Smooth muscle cell (in vitro differentiated cells): ENCODE results near the gene TOMM7. TPM values are rescaled to one million over a fixed set of nuclear protein-coding genes. Genes with fewer than 3 reads are reported as not detected.
"Not testable (repeated sequence)": the region's sequence is repeated elsewhere in the genome, so short reads cannot be mapped to it uniquely, and the experiment has no call there.

Source experiments
- DNase-seq: peaks from one replicate; lab custom pipeline; 2025; ENCODE audit not compliant: unreplicated experiment; lab: John Stamatoyannopoulos, UW
- H2AFZ ChIP-seq: fragments of 200-600 bp; sonication (generic); 2 replicates; pipeline ENCODE4 v1.6.0; 2016; ENCODE audit warnings: antibody characterized with exemption, low read depth, mild to moderate bottlenecking
- H3F3A ChIP-seq: fragments of 200-600 bp; sonication (generic); 2 replicates; pipeline ENCODE4 v1.6.0; 2017; ENCODE audit warnings: antibody characterized with exemption, low read depth
- H3K27ac ChIP-seq: fragments of 200-600 bp; sonication (generic); 2 replicates; pipeline ENCODE4 v1.5.1; 2016; ENCODE audit warnings: low read depth, mild to moderate bottlenecking
- H3K27me3 ChIP-seq: fragments of 200-600 bp; sonication (generic); 2 replicates; pipeline ENCODE4 v1.6.1; 2016; ENCODE audit warnings: low read depth, mild to moderate bottlenecking
- H3K36me3 ChIP-seq: fragments of 200-600 bp; sonication (generic); 2 replicates; pipeline ENCODE4 v1.5.1; 2016; ENCODE audit warnings: low read depth
- H3K4me1 ChIP-seq: fragments of 200-600 bp; sonication (generic); 2 replicates; pipeline ENCODE4 v1.5.1; 2016; ENCODE audit warnings: low read depth
- H3K4me2 ChIP-seq: fragments of 200-600 bp; sonication (generic); 2 replicates; pipeline ENCODE4 v1.6.0; 2016; ENCODE audit warnings: mild to moderate bottlenecking
- H3K4me3 ChIP-seq: fragments of 200-600 bp; sonication (generic); 2 replicates; pipeline ENCODE4 v1.5.1; 2016; ENCODE audit warnings: mild to moderate bottlenecking
- H3K79me2 ChIP-seq: fragments of 200-600 bp; sonication (generic); 2 replicates; pipeline ENCODE4 v1.6.0; 2016; ENCODE audit warnings: low read depth, mild to moderate bottlenecking
- H3K9ac ChIP-seq: fragments of 200-600 bp; sonication (generic); 2 replicates; pipeline ENCODE4 v1.6.0; 2016; ENCODE audit warnings: low read depth
- H3K9me3 ChIP-seq: fragments of 200-600 bp; sonication (generic); replicated peaks from 2 replicates; pipeline ENCODE4 v1.5.1; 2016; ENCODE audit warnings: low read depth
- H4K20me1 ChIP-seq: fragments of 200-600 bp; sonication (generic); 2 replicates; pipeline ENCODE4 v1.6.0; 2016; ENCODE audit warnings: low read depth
- WGBS: methylation state at CpG from one replicate; pipeline ENCODE4 v1.1.7; 2016; ENCODE audit warnings: low lambda C conversion rate; 5-methylcytosine and 5-hydroxymethylcytosine counted together
- polyA plus RNA-seq: library from polyadenylated mRNA; unstranded; fragments of >200 nt; fragmentation: Nextera tagmentation; extraction: Ambion mirVana; gene quantifications from 2 replicates; pipeline ENCODE4 v1.2.1, GENCODE V29; 2016
- total RNA-seq: library from RNA; depleted of rRNA; stranded (reverse); fragments of >200 nt; gene quantifications from 2 replicates; pipeline ENCODE4 v1.2.3, GENCODE V29; 2014
- TF ChIP-seq, protein P1 (sequence below): fragments of 200-600 bp; sonication (generic); IDR thresholded peaks from 2 replicates; pipeline ENCODE4 v1.5.1; 2017; ENCODE audit warnings: borderline replicate concordance, mild to moderate bottlenecking, antibody characterized with exemption; ENCODE audit not compliant: insufficient read depth, poor library complexity, severe bottlenecking

Gene TOMM7
- total and polyA plus RNA-seq, 2 experiments from 2014 or later: 202 to 285 TPM

DNA sequence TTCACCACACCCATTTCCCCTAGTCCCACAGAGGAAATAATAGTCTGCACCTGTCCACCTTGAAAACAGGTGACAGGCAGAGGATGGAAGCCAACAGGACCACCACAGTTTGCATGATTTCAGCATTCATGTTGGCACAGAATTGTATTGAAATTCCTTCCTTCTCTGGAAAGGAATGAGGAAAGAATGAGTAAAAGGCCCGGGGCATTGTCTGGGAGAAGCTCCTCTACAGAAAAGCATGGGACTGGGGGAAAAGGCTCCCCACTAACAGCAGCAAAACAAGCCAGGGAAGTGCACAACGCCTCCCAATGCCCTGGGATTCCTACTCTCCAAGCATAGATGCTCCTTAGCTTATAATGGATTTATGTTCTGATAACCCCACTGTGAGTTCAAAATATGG lies 28.5 kb upstream of the TOMM7 start:
- H3K79me2 ChIP-seq: no peaks in the 10 kb centered on the region
- H3K4me1 ChIP-seq: peaks cover 4% of the 10 kb centered on the region
- no peaks in the 10 kb centered on the region for H3K9me3 ChIP-seq
- peaks cover 17% of the 10 kb centered on the region for H3F3A ChIP-seq
- no peaks in the 10 kb centered on the region for H3K27me3 ChIP-seq
- DNase-seq: no peak
- H3K4me3 ChIP-seq: no peak overlapping the region
- no peaks in the 10 kb centered on the region for H4K20me1 ChIP-seq
- TF ChIP-seq, protein P1, sequence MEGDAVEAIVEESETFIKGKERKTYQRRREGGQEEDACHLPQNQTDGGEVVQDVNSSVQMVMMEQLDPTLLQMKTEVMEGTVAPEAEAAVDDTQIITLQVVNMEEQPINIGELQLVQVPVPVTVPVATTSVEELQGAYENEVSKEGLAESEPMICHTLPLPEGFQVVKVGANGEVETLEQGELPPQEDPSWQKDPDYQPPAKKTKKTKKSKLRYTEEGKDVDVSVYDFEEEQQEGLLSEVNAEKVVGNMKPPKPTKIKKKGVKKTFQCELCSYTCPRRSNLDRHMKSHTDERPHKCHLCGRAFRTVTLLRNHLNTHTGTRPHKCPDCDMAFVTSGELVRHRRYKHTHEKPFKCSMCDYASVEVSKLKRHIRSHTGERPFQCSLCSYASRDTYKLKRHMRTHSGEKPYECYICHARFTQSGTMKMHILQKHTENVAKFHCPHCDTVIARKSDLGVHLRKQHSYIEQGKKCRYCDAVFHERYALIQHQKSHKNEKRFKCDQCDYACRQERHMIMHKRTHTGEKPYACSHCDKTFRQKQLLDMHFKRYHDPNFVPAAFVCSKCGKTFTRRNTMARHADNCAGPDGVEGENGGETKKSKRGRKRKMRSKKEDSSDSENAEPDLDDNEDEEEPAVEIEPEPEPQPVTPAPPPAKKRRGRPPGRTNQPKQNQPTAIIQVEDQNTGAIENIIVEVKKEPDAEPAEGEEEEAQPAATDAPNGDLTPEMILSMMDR: no peak
- no peak overlapping the region for H3K4me2 ChIP-seq
- H3K27ac ChIP-seq: no peak overlapping the region
- no peak overlapping the region for H2AFZ ChIP-seq
- no peaks in the 10 kb centered on the region for H3K36me3 ChIP-seq
- H3K9ac ChIP-seq: no peak overlapping the region
- 80% methylated on average over 2 of the region's 2 CpGs for WGBS

DNA sequence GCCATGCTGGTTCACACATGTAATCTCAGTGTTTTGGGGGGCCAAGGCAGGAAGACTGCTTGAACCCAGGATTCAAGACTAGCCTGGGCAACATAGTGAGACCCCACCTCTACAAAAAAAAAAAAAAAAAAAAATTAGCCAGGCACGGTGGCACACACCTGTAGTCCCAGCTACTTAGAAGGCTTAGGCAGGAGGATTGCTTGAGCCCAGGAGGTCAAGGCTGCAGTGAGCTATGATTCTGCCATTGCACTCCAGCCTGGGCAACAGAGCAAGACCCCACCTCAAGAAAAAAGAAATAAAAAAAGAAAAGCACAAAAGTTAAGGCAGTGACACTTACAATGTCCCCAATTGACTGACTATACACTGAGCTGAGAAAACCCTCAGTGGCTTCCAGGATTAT lies 27.7 kb upstream of the TOMM7 start:
- DNase-seq, H3K4me2 ChIP-seq: not testable (repeated sequence)
- WGBS: 88% methylated on average over 1 of the region's 1 CpG

DNA sequence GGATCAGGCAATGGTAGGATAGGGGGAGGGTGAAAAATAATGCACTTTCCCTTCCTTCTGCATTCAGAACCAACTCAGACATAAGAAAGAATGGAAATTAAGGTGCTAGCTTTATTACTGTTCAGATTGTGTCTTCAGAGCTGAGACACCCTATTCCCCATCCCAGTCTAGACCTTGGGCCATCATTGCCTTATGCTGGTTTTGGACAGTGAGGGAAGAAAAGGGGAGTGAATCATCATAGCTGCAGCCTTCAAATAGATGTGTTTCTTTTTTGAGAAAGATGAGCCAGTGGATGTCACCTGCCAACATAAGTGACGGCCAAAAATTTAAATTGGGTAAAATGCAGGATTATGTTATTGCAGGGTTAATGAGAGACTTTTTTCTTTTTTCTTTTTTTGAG lies 27.0 kb upstream of the TOMM7 start:
- H3K27ac ChIP-seq: no peak overlapping the region
- no peaks in the 10 kb centered on the region for H3K9me3 ChIP-seq
- no peaks in the 10 kb centered on the region for H3K27me3 ChIP-seq
- no peak overlapping the region for H3K4me3 ChIP-seq
- no peaks in the 10 kb centered on the region for H3K79me2 ChIP-seq
- H4K20me1 ChIP-seq: no peaks in the 10 kb centered on the region
- TF ChIP-seq, protein P1: no peak
- WGBS: 97% methylated on average over 1 of the region's 1 CpG
- no peaks in the 10 kb centered on the region for H3K4me1 ChIP-seq
- no peak overlapping the region for H3K9ac ChIP-seq
- DNase-seq: no peak
- H3F3A ChIP-seq: peaks cover 6% of the 10 kb centered on the region
- no peaks in the 10 kb centered on the region for H3K36me3 ChIP-seq
- no peak overlapping the region for H2AFZ ChIP-seq
- H3K4me2 ChIP-seq: no peak overlapping the region

More for the DNA sequence above, 27.7 kb upstream of the TOMM7 start:
- not testable (repeated sequence) for H4K20me1 ChIP-seq, H3K79me2 ChIP-seq, H3K27ac ChIP-seq, H3K9ac ChIP-seq, H3K27me3 ChIP-seq, H3K4me3 ChIP-seq, H2AFZ ChIP-seq, H3K36me3 ChIP-seq, H3K9me3 ChIP-seq, H3K4me1 ChIP-seq
- H3F3A ChIP-seq: peaks cover 11% of the 10 kb centered on the region

DNA sequence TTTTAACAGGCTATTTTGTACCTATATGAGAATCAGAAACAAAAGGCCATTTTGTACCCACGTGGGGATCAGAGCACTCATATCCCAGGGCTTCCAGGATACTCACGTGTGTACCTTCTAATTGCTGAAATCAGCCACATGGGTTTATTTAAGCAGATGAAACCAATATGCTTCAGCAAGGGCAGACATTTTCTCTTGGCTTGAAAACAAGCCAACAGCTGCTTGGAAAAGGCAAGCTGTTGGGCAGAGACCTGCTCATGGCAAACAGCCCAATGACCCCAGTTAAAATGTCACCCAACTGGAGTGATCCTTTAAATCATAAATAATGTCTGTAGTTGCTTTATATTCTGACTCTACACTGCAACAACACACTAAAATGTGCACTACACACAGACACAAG lies 26.5 kb upstream of the TOMM7 start:
- Histone ChIP-seq H3K4me2 (no peak overlapping the region), H3K4me1 (no peaks in the 10 kb centered on the region), H3K9me3 (no peaks in the 10 kb centered on the region), H3K9ac (no peak overlapping the region), H3F3A (peaks cover under 1% of the 10 kb centered on the region), H4K20me1 (no peaks in the 10 kb centered on the region), H3K27me3 (no peaks in the 10 kb centered on the region), H3K79me2 (no peaks in the 10 kb centered on the region), H2AFZ (no peak overlapping the region), H3K36me3 (no peaks in the 10 kb centered on the region), H3K27ac (no peak overlapping the region), H3K4me3 (no peak overlapping the region)
- no peak for DNase-seq
- TF ChIP-seq, protein P1: no peak
- WGBS: 75% methylated on average over 2 of the region's 2 CpGs
